ENCODE data around the gene C1orf50.
"Not testable (repeated sequence)": the region's sequence is repeated elsewhere in the genome, so short reads cannot be mapped to it uniquely, and the experiment has no call there.

The C1orf50 gene

GRCh38 chr1:42814815-42815214 lies 47.8 kb downstream of the C1orf50 start:
- not testable (repeated sequence) for DNase-seq

- peak in 2 of 6 experiments; percentile 11 to 12 for DNase-seq
These were observed 49.0 kb downstream of the C1orf50 start for GRCh38 chr1:42815941-42816584.

- DNase-seq, result peak; percentile 80 to 95 (median 92)
These were observed 49.8 kb downstream of the C1orf50 start, which contains the start of the genes ERMAP and SVBP for GRCh38 chr1:42816585-42817439. ERMAP (plus strand) TSS chr1:42817122; CDS start chr1:42830449, 13,327 bp downstream. SVBP (minus strand) TSS chr1:42817397; CDS start chr1:42816544, 853 bp downstream.

- no peak for DNase-seq
These were observed 50.4 kb downstream of the C1orf50 start for GRCh38 chr1:42817440-42817767.

- no peak for DNase-seq
These were observed 50.9 kb downstream of the C1orf50 start for GRCh38 chr1:42817976-42818375.

- no peak for DNase-seq
These were observed 53.8 kb downstream of the C1orf50 start for GRCh38 chr1:42820813-42821212.

GRCh38 chr1:42821690-42822089 lies 54.6 kb downstream of the C1orf50 start:
- no peak for DNase-seq

- DNase-seq, result no peak
These were observed 55.8 kb downstream of the C1orf50 start for GRCh38 chr1:42822800-42823392.

GRCh38 chr1:42824481-42825035 lies 57.5 kb downstream of the C1orf50 start:
- DNase-seq, result no peak

- DNase-seq, result no peak
These were observed 58.2 kb downstream of the C1orf50 start for GRCh38 chr1:42825036-42825851.
